ENCODE data around the gene BCL2L11.

The BCL2L11 gene

DNA sequence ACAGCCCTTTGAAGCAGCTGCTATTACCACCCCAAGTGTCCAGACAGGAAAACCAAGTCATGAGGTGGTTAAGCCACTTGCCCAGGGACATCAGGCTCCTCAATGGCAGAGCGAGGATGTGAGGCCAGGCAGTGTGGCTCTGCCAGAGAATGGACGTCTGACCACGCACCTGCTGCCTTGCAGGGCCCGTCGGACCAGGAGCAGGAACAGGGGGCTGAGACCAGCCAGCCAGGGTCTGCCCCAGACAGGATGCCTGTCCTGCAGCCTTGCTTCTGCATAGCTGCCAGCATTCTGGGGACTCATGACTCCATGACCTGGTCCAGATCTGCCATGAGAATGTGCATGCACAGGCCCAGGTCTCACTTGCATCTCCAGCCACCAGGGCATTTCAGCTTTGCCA, 52.0 kb downstream of the BCL2L11 start:
- TF ChIP-seq EZH2 (IDR thresholded peaks at IDR 0.05): no peak
- no peak for TF ChIP-seq FOXP2 (optimal IDR thresholded peaks at IDR 0.05; ENCODE audit: control extremely low read depth, extremely low read length, insufficient read depth)
- TF ChIP-seq POLR2AphosphoS5 (IDR thresholded peaks at IDR 0.05; ENCODE audit: borderline replicate concordance, low read depth, low read length): no peak

DNA sequence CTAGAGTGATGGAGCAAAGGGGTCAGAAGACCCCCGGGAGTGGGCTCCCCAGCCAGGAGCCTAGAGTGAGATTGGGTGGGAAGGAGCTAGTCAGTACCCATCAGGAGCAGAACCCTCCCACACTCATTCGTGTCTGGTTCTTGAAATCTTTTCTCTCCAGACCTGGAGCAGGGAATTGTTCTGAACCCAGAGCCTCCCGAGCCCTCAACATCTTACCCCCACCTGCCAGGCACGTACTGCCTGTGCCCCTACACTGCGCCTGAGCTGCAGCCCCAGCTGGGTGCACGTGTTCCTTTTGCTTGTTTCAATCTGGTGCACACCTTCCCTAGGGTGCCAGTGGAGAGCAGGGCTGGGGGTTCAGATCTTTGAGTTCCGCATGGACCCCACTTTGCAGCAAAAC, 52.6 kb downstream of the BCL2L11 start:
- no peak for DNase-seq (ENCODE audit: low read depth, low spot score)
- Histone ChIP-seq H3K36me3 (ENCODE audit: insufficient read depth, low read length) (no peaks in the 10 kb centered on the region), H3K27ac (no peak overlapping the region), H3K9ac (ENCODE audit: insufficient read length) (no peak overlapping the region), H3K9me3 (ENCODE audit: low read depth, low read length) (no peaks in the 10 kb centered on the region), H3K4me3 (no peak overlapping the region)
- TF ChIP-seq FOXP2 (optimal IDR thresholded peaks at IDR 0.05; ENCODE audit: control extremely low read depth, extremely low read length, insufficient read depth): no peak
- TF ChIP-seq POLR2AphosphoS5 (IDR thresholded peaks at IDR 0.05; ENCODE audit: borderline replicate concordance, low read depth, low read length): no peak
- TF ChIP-seq EZH2 (IDR thresholded peaks at IDR 0.05): no peak

More for the DNA sequence above, 52.0 kb downstream of the BCL2L11 start:
- no peak overlapping the region for H3K4me3 ChIP-seq
- H3K9ac ChIP-seq (ENCODE audit: insufficient read length): no peak overlapping the region
- no peak for DNase-seq (ENCODE audit: low read depth, low spot score)
- no peaks in the 10 kb centered on the region for H3K9me3 ChIP-seq (ENCODE audit: low read depth, low read length)
- no peaks in the 10 kb centered on the region for H3K36me3 ChIP-seq (ENCODE audit: insufficient read depth, low read length)
- no peak overlapping the region for H3K27ac ChIP-seq

DNA sequence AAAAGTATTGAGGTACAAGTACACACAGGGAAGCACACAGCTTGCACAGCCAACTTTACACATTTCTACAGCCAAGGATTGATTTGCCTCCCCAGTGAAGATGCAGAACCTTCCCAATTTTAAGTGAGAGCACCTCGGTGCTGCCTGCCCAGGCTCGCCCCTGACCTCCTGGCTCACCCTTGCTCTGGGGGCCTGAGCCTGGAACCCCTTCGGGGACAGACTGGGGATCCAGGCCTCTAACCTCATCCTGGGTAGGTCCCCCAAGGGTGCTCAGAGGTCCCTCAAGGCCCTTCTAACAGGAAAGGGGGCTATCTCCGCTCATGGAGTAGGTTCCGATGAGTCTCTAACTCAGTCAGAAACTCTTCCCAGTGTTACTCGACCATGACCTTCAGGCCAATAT, 53.1 kb downstream of the BCL2L11 start:
- no peak overlapping the region for H3K4me3 ChIP-seq
- no peak for TF ChIP-seq EZH2 (IDR thresholded peaks at IDR 0.05)
- no peak for TF ChIP-seq POLR2AphosphoS5 (IDR thresholded peaks at IDR 0.05; ENCODE audit: borderline replicate concordance, low read depth, low read length)
- TF ChIP-seq FOXP2 (optimal IDR thresholded peaks at IDR 0.05; ENCODE audit: control extremely low read depth, extremely low read length, insufficient read depth): no peak
- H3K27ac ChIP-seq: no peak overlapping the region
- no peaks in the 10 kb centered on the region for H3K9me3 ChIP-seq (ENCODE audit: low read depth, low read length)
- no peaks in the 10 kb centered on the region for H3K36me3 ChIP-seq (ENCODE audit: insufficient read depth, low read length)
- no peak for DNase-seq (ENCODE audit: low read depth, low spot score)
- H3K9ac ChIP-seq (ENCODE audit: insufficient read length): no peak overlapping the region

DNA sequence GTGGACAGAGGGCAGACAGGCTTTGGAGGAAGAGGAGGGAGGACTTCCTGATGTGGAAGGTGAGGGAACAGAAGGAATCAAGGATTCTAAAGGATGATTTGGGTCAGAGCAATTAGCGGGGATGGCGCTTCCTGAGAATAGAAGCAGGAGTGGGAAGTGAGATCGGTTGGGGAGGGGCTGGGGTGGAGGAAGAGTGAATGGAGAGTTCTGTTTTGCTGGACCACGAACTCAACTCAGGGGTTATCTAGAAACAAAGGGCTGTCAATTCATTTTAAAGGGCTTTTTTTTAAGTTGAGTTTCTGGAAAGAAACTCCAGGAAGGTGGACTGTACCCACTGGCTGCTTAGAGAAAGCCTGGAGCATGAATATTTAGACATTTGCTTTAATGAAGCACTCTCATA, 54.9 kb downstream of the BCL2L11 start:
- DNase-seq (ENCODE audit: low read depth, low spot score): no peak
- Histone ChIP-seq H3K9ac (ENCODE audit: insufficient read length) (no peak overlapping the region), H3K36me3 (ENCODE audit: insufficient read depth, low read length) (no peaks in the 10 kb centered on the region), H3K4me3 (no peak overlapping the region), H3K27ac (no peak overlapping the region), H3K9me3 (ENCODE audit: low read depth, low read length) (no peaks in the 10 kb centered on the region)
- TF ChIP-seq FOXP2 (optimal IDR thresholded peaks at IDR 0.05; ENCODE audit: control extremely low read depth, extremely low read length, insufficient read depth) (no peak), POLR2AphosphoS5 (IDR thresholded peaks at IDR 0.05; ENCODE audit: borderline replicate concordance, low read depth, low read length) (no peak), EZH2 (IDR thresholded peaks at IDR 0.05) (no peak)

DNA sequence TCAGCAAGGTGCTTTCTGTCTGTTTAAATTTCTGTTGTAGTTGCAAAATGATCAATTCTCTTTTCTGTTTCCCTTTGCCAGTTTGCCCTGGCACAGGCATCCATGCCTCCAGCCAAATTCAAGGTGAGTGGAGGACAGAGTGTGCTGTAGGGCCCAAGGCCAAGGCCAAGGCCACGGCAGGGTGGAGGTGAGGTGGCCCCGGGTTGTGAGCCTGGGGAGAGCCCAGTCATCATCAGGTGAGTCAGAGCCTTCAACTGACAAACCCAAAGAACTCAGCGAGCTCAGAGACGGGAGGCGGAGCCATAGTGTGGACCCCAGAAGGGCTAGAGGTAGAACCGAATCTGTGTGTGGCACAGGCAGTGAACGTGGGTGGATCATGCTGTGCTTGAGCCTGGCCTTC, 55.7 kb downstream of the BCL2L11 start:
- DNase-seq (ENCODE audit: low read depth, low spot score): no peak
- Histone ChIP-seq H3K27ac (no peak overlapping the region), H3K4me3 (no peak overlapping the region), H3K9me3 (ENCODE audit: low read depth, low read length) (no peaks in the 10 kb centered on the region), H3K9ac (ENCODE audit: insufficient read length) (no peak overlapping the region), H3K36me3 (ENCODE audit: insufficient read depth, low read length) (no peaks in the 10 kb centered on the region)
- TF ChIP-seq EZH2 (IDR thresholded peaks at IDR 0.05) (no peak), POLR2AphosphoS5 (IDR thresholded peaks at IDR 0.05; ENCODE audit: borderline replicate concordance, low read depth, low read length) (no peak), FOXP2 (optimal IDR thresholded peaks at IDR 0.05; ENCODE audit: control extremely low read depth, extremely low read length, insufficient read depth) (no peak)

DNA sequence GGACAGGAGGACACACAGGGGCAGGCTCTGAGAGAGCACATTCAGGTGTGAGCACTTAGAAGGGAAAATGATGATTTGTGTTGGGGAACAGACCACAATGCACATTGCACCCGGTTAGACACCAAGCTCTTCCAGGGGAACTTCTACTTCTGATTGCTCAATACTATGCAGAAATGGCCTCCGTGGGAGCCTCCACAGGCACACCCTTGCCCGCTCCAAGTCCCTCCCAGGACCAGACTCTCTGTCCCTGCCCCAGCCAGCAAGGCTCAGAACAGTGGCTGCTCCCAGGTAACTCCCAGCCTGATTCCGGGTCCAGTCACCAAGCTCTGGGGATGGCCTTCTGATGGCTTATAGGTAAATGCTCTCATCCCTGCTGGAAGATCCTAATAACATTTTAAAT, 56.2 kb downstream of the BCL2L11 start:
- no peak overlapping the region for H3K27ac ChIP-seq
- H3K4me3 ChIP-seq: no peak overlapping the region
- H3K9me3 ChIP-seq (ENCODE audit: low read depth, low read length): no peaks in the 10 kb centered on the region
- H3K36me3 ChIP-seq (ENCODE audit: insufficient read depth, low read length): no peaks in the 10 kb centered on the region
- no peak for TF ChIP-seq EZH2 (IDR thresholded peaks at IDR 0.05)
- H3K9ac ChIP-seq (ENCODE audit: insufficient read length): no peak overlapping the region
- DNase-seq (ENCODE audit: low read depth, low spot score): no peak

DNA sequence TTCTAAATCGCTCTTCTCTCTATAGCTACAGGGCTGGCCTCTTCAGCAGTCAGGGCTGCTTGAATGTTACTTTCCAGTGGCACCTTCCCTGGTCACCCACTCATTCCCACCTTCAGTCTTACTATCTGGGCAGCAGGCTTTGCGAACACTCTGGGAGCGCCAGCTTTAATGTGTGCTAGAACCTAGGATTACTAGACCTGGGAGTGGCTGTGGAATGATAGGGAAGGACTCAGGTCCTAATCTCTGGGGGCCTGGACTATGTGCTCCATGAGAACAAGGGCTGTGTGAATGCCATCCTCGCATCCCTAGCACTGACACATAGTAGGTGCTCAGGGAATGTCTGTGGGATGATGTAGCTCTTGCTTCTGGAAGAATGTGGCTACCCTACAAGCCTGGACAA, 57.6 kb downstream of the BCL2L11 start:
- no peaks in the 10 kb centered on the region for H3K9me3 ChIP-seq (ENCODE audit: low read depth, low read length)
- no peaks in the 10 kb centered on the region for H3K36me3 ChIP-seq (ENCODE audit: insufficient read depth, low read length)
- H3K4me3 ChIP-seq: no peak overlapping the region
- no peak overlapping the region for H3K27ac ChIP-seq
- no peak for DNase-seq (ENCODE audit: low read depth, low spot score)
- H3K9ac ChIP-seq (ENCODE audit: insufficient read length): no peak overlapping the region
- TF ChIP-seq FOXP2 (optimal IDR thresholded peaks at IDR 0.05; ENCODE audit: control extremely low read depth, extremely low read length, insufficient read depth): no peak

DNA sequence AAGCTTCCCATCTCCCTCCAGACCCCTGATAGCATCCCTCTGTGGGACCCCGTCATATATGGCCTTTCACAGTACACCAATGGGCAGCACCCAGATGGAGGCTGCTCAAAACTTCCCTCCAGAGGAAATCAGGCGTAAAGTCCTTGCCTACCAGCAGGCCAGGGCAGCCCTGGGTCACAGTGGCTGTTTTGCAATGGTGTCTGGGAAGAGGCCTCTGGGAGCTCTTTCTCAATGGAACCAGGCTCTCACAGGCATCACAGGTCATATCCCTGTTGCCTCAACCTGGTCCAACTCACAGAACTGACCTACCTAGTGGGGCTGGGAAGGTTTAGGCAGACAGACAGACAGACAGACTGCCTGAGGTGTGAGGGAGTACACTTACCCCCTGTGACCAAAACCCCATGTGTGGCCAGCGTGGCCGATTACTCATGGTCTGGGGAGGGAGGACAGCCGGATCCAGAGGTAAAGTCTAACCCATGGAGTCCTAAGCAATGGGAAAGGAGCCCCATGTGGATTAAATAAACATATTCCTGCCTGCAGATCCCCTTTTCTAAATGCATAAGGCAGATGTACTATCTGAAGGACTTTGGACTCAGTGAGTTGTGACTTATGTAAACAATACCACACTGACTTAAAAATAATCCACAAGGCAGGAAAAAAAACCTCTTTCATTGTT, 58.2 kb downstream of the BCL2L11 start:
- DNase-seq (ENCODE audit: low read depth, low spot score): no peak
- H3K27ac ChIP-seq: no peak overlapping the region
- no peaks in the 10 kb centered on the region for H3K36me3 ChIP-seq (ENCODE audit: insufficient read depth, low read length)
- no peaks in the 10 kb centered on the region for H3K9me3 ChIP-seq (ENCODE audit: low read depth, low read length)
- TF ChIP-seq FOXP2 (optimal IDR thresholded peaks at IDR 0.05; ENCODE audit: control extremely low read depth, extremely low read length, insufficient read depth): no peak
- TF ChIP-seq EZH2 (IDR thresholded peaks at IDR 0.05): no peak
- TF ChIP-seq POLR2AphosphoS5 (IDR thresholded peaks at IDR 0.05; ENCODE audit: borderline replicate concordance, low read depth, low read length): no peak
- no peak overlapping the region for H3K9ac ChIP-seq (ENCODE audit: insufficient read length)
- H3K4me3 ChIP-seq: peak overlapping the region; percentile 47; the same call in 1 of the 2 replicates

DNA sequence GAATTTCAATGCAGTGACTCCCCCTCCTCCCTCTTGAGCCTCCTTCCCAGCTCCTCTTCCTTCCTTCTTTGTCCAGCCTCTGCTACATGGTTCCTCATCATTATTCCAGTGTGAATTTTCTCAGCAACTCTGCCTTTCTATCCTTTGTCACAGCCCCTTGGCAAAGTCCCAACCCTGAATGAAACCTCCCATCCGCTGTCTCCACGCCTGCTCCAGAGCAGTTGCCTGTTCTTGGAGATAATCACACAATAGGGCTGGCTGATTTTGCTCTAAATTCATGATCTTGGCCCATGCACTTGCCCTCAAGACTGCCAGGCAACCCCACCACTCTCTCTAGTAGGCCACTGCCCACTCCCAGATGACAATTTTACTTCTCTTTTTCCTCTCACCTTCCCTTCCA, 61.4 kb downstream of the BCL2L11 start:
- H3K36me3 ChIP-seq (ENCODE audit: insufficient read depth, low read length): no peaks in the 10 kb centered on the region
- DNase-seq (ENCODE audit: low read depth, low spot score): no peak
- TF ChIP-seq POLR2AphosphoS5 (IDR thresholded peaks at IDR 0.05; ENCODE audit: borderline replicate concordance, low read depth, low read length) (no peak), EZH2 (IDR thresholded peaks at IDR 0.05) (no peak), FOXP2 (optimal IDR thresholded peaks at IDR 0.05; ENCODE audit: control extremely low read depth, extremely low read length, insufficient read depth) (no peak)
- H3K9ac ChIP-seq (ENCODE audit: insufficient read length): no peak overlapping the region
- no peak overlapping the region for H3K4me3 ChIP-seq
- no peak overlapping the region for H3K27ac ChIP-seq
- no peaks in the 10 kb centered on the region for H3K9me3 ChIP-seq (ENCODE audit: low read depth, low read length)
